ENCODE data around the gene PPFIA4.

PPFIA4 gene

GRCh38 chr1:203098914-203099520, 72.7 kb downstream of the PPFIA4 start:
- Histone ChIP-seq H3K27me3 (replicated peaks; ENCODE audit: control insufficient read depth, insufficient read depth, low read length, poor library complexity, severe bottlenecking) (no peaks in the 10 kb centered on the region), H3K27ac (ENCODE audit: insufficient read depth, low read length, poor library complexity, severe bottlenecking) (no peak overlapping the region), H3K4me3 (ENCODE audit: insufficient read depth, low read depth, low read length, poor library complexity, severe bottlenecking) (no peak overlapping the region)

GRCh38 chr1:203099805-203100515, 73.7 kb downstream of the PPFIA4 start:
- H3K27me3 ChIP-seq (replicated peaks; ENCODE audit: control insufficient read depth, insufficient read depth, low read length, poor library complexity, severe bottlenecking): no peaks in the 10 kb centered on the region
- DNase-seq: no peak
- H3K4me3 ChIP-seq (ENCODE audit: insufficient read depth, low read depth, low read length, poor library complexity, severe bottlenecking): no peak overlapping the region
- H3K9me3 ChIP-seq (ENCODE audit: control insufficient read depth, low read length): peaks cover 3% of the 10 kb centered on the region
- no peaks in the 10 kb centered on the region for H3K36me3 ChIP-seq (ENCODE audit: control insufficient read depth, insufficient read depth, low read length)
- H3K27ac ChIP-seq (ENCODE audit: insufficient read depth, low read length, poor library complexity, severe bottlenecking): no peak overlapping the region
- H3K4me1 ChIP-seq (ENCODE audit: control insufficient read depth, insufficient read depth, low read length, poor library complexity, severe bottlenecking): no peaks in the 10 kb centered on the region

More at GRCh38 chr1:203098914-203099520, 72.7 kb downstream of the PPFIA4 start:
- H3K36me3 ChIP-seq (ENCODE audit: control insufficient read depth, insufficient read depth, low read length): no peaks in the 10 kb centered on the region
- DNase-seq: no peak
- H3K9me3 ChIP-seq (ENCODE audit: control insufficient read depth, low read length): peaks cover 10% of the 10 kb centered on the region
- no peaks in the 10 kb centered on the region for H3K4me1 ChIP-seq (ENCODE audit: control insufficient read depth, insufficient read depth, low read length, poor library complexity, severe bottlenecking)

- H3K9me3 ChIP-seq (ENCODE audit: control insufficient read depth, low read length): no peaks in the 10 kb centered on the region
Observed at GRCh38 chr1:203100516-203100869, 74.2 kb downstream of the PPFIA4 start.

GRCh38 chr1:203101813-203102634, 75.7 kb downstream of the PPFIA4 start:
- Histone ChIP-seq H3K36me3 (ENCODE audit: control insufficient read depth, insufficient read depth, low read length) (no peaks in the 10 kb centered on the region), H3K4me3 (ENCODE audit: insufficient read depth, low read depth, low read length, poor library complexity, severe bottlenecking) (no peak overlapping the region), H3K27ac (ENCODE audit: insufficient read depth, low read length, poor library complexity, severe bottlenecking) (no peak overlapping the region), H3K9me3 (ENCODE audit: control insufficient read depth, low read length) (no peaks in the 10 kb centered on the region), H3K4me1 (ENCODE audit: control insufficient read depth, insufficient read depth, low read length, poor library complexity, severe bottlenecking) (no peaks in the 10 kb centered on the region), H3K27me3 (replicated peaks; ENCODE audit: control insufficient read depth, insufficient read depth, low read length, poor library complexity, severe bottlenecking) (no peaks in the 10 kb centered on the region)
- no peak for DNase-seq

More at GRCh38 chr1:203100516-203100869, 74.2 kb downstream of the PPFIA4 start:
- Histone ChIP-seq H3K4me3 (ENCODE audit: insufficient read depth, low read depth, low read length, poor library complexity, severe bottlenecking) (no peak overlapping the region), H3K27ac (ENCODE audit: insufficient read depth, low read length, poor library complexity, severe bottlenecking) (no peak overlapping the region), H3K27me3 (replicated peaks; ENCODE audit: control insufficient read depth, insufficient read depth, low read length, poor library complexity, severe bottlenecking) (no peaks in the 10 kb centered on the region), H3K4me1 (ENCODE audit: control insufficient read depth, insufficient read depth, low read length, poor library complexity, severe bottlenecking) (no peaks in the 10 kb centered on the region), H3K36me3 (ENCODE audit: control insufficient read depth, insufficient read depth, low read length) (no peaks in the 10 kb centered on the region)
- DNase-seq: no peak

- Histone ChIP-seq H3K36me3 (ENCODE audit: control insufficient read depth, insufficient read depth, low read length) (no peaks in the 10 kb centered on the region), H3K27ac (ENCODE audit: insufficient read depth, low read length, poor library complexity, severe bottlenecking) (no peak overlapping the region), H3K9me3 (ENCODE audit: control insufficient read depth, low read length) (no peaks in the 10 kb centered on the region), H3K4me3 (ENCODE audit: insufficient read depth, low read depth, low read length, poor library complexity, severe bottlenecking) (no peak overlapping the region), H3K4me1 (ENCODE audit: control insufficient read depth, insufficient read depth, low read length, poor library complexity, severe bottlenecking) (no peaks in the 10 kb centered on the region), H3K27me3 (replicated peaks; ENCODE audit: control insufficient read depth, insufficient read depth, low read length, poor library complexity, severe bottlenecking) (peaks cover 3% of the 10 kb centered on the region)
- DNase-seq: no peak
Observed at GRCh38 chr1:203103216-203103615, 76.9 kb downstream of the PPFIA4 start.

- peaks cover 3% of the 10 kb centered on the region for H3K27me3 ChIP-seq (replicated peaks; ENCODE audit: control insufficient read depth, insufficient read depth, low read length, poor library complexity, severe bottlenecking)
- H3K27ac ChIP-seq (ENCODE audit: insufficient read depth, low read length, poor library complexity, severe bottlenecking): no peak overlapping the region
- no peaks in the 10 kb centered on the region for H3K36me3 ChIP-seq (ENCODE audit: control insufficient read depth, insufficient read depth, low read length)
- H3K9me3 ChIP-seq (ENCODE audit: control insufficient read depth, low read length): no peaks in the 10 kb centered on the region
- H3K4me3 ChIP-seq (ENCODE audit: insufficient read depth, low read depth, low read length, poor library complexity, severe bottlenecking): no peak overlapping the region
- no peaks in the 10 kb centered on the region for H3K4me1 ChIP-seq (ENCODE audit: control insufficient read depth, insufficient read depth, low read length, poor library complexity, severe bottlenecking)
- DNase-seq: no peak
Observed at GRCh38 chr1:203103829-203104495, 77.7 kb downstream of the PPFIA4 start.

- H3K27ac ChIP-seq (ENCODE audit: insufficient read depth, low read length, poor library complexity, severe bottlenecking): no peak overlapping the region
- H3K27me3 ChIP-seq (replicated peaks; ENCODE audit: control insufficient read depth, insufficient read depth, low read length, poor library complexity, severe bottlenecking): peaks cover 3% of the 10 kb centered on the region
- no peak overlapping the region for H3K4me3 ChIP-seq (ENCODE audit: insufficient read depth, low read depth, low read length, poor library complexity, severe bottlenecking)
- no peak for DNase-seq
- H3K4me1 ChIP-seq (ENCODE audit: control insufficient read depth, insufficient read depth, low read length, poor library complexity, severe bottlenecking): no peaks in the 10 kb centered on the region
- no peaks in the 10 kb centered on the region for H3K36me3 ChIP-seq (ENCODE audit: control insufficient read depth, insufficient read depth, low read length)
- no peaks in the 10 kb centered on the region for H3K9me3 ChIP-seq (ENCODE audit: control insufficient read depth, low read length)
Observed at GRCh38 chr1:203104789-203105390, 78.6 kb downstream of the PPFIA4 start.

- H3K9me3 ChIP-seq (ENCODE audit: control insufficient read depth, low read length): no peaks in the 10 kb centered on the region
- H3K4me3 ChIP-seq (ENCODE audit: insufficient read depth, low read depth, low read length, poor library complexity, severe bottlenecking): no peak overlapping the region
- H3K36me3 ChIP-seq (ENCODE audit: control insufficient read depth, insufficient read depth, low read length): no peaks in the 10 kb centered on the region
- H3K27ac ChIP-seq (ENCODE audit: insufficient read depth, low read length, poor library complexity, severe bottlenecking): no peak overlapping the region
- no peak for DNase-seq
- no peaks in the 10 kb centered on the region for H3K27me3 ChIP-seq (replicated peaks; ENCODE audit: control insufficient read depth, insufficient read depth, low read length, poor library complexity, severe bottlenecking)
- no peaks in the 10 kb centered on the region for H3K4me1 ChIP-seq (ENCODE audit: control insufficient read depth, insufficient read depth, low read length, poor library complexity, severe bottlenecking)
Observed at GRCh38 chr1:203112475-203112874, 86.2 kb downstream of the PPFIA4 start.

GRCh38 chr1:203113308-203113707, 87.0 kb downstream of the PPFIA4 start:
- H3K4me1 ChIP-seq (ENCODE audit: control insufficient read depth, insufficient read depth, low read length, poor library complexity, severe bottlenecking): no peaks in the 10 kb centered on the region
- no peaks in the 10 kb centered on the region for H3K9me3 ChIP-seq (ENCODE audit: control insufficient read depth, low read length)
- H3K27ac ChIP-seq (ENCODE audit: insufficient read depth, low read length, poor library complexity, severe bottlenecking): no peak overlapping the region
- no peaks in the 10 kb centered on the region for H3K27me3 ChIP-seq (replicated peaks; ENCODE audit: control insufficient read depth, insufficient read depth, low read length, poor library complexity, severe bottlenecking)
- no peaks in the 10 kb centered on the region for H3K36me3 ChIP-seq (ENCODE audit: control insufficient read depth, insufficient read depth, low read length)
- no peak overlapping the region for H3K4me3 ChIP-seq (ENCODE audit: insufficient read depth, low read depth, low read length, poor library complexity, severe bottlenecking)
- DNase-seq: no peak
